Breast epithelium (tissue), 4 donors: Measurements from ENCODE around the gene SHISA5. TPM values are rescaled to one million over a fixed set of nuclear protein-coding genes. Genes with fewer than 3 reads are reported as not detected.

Experiments
- DNase-seq, 2 donors: peaks; one replicate each; pipeline ENCODE4 v3.0.0-alpha.2; 2019; ENCODE audit warnings: low spot score in 2 of 2
- H3K27ac ChIP-seq, 2 donors: fragments of 200-600 bp; sonication (generic) in 1 of 2; one replicate each; pipeline ENCODE4 v1.5.1; 2016 to 2019; ENCODE audit warnings: mild to moderate bottlenecking in 1 of 2
- H3K27me3 ChIP-seq, 2 donors: fragments of 200-600 bp; sonication (generic) in 1 of 2; one replicate each; pipeline versions ENCODE4 v1.5.1 to v1.6.0; 2017 to 2019; ENCODE audit warnings: control low read depth in 1 of 2, mild to moderate bottlenecking in 1 of 2
- H3K36me3 ChIP-seq: fragments of 200-600 bp; one replicate; pipeline ENCODE4 v1.5.1; 2019
- H3K4me1 ChIP-seq, 2 donors: fragments of 200-600 bp; sonication (generic); one replicate each; pipeline ENCODE4 v1.5.1; 2016 to 2019; ENCODE audit warnings: control low read depth in 1 of 2
- H3K4me3 ChIP-seq, 3 donors: fragments of 200-600 bp; sonication (generic); 1 replicate in 2 of 3; 2 replicates in 1 of 3; pipeline ENCODE4 v1.5.1; 2016 to 2019; ENCODE audit warnings: mild to moderate bottlenecking in 3 of 3, moderate library complexity in 2 of 3
- H3K9me3 ChIP-seq, 2 donors: fragments of 200-600 bp; sonication (generic) in 1 of 2; one replicate each; pipeline ENCODE4 v1.5.1; 2016 to 2019; ENCODE audit warnings: control low read depth in 1 of 2
- POLR2A ChIP-seq: fragments of 450-650 bp; IDR thresholded peaks from one replicate; pipeline ENCODE4 v1.6.1; 2016; ENCODE audit warnings: antibody characterized with exemption, mild to moderate bottlenecking, moderate library complexity
- POLR2AphosphoS5 ChIP-seq, 3 donors: sonication (generic); formaldehyde crosslinking; IDR thresholded peaks; one replicate each; pipeline ENCODE4 v1.6.1; 2017; ENCODE audit warnings: antibody characterized with exemption in 3 of 3
- intact Hi-C: fragments of 100-400 bp; cut with DNase I; formaldehyde crosslinking; loops from one replicate; pipeline ENCODE4 v1.15.1; 2023; ENCODE audit warnings: low total_unique reads
- total RNA-seq, 3 donors: library from RNA; depleted of rRNA; stranded (reverse); fragments of >200 nt; gene quantifications; one replicate each; pipeline ENCODE4 v1.1.0, GENCODE V29; 2016
- TF ChIP-seq, protein P1 (sequence below), 3 donors: fragments of 450-650 bp; IDR thresholded peaks; one replicate each; pipeline ENCODE4 v1.5.1; 2016 to 2017; ENCODE audit warnings: antibody characterized with exemption in 3 of 3, mild to moderate bottlenecking in 3 of 3, moderate library complexity in 3 of 3

Gene SHISA5
- total RNA-seq, 3 donors from 2014 or later: 65.6 to 90.1 (median 77.0) TPM

DNA sequence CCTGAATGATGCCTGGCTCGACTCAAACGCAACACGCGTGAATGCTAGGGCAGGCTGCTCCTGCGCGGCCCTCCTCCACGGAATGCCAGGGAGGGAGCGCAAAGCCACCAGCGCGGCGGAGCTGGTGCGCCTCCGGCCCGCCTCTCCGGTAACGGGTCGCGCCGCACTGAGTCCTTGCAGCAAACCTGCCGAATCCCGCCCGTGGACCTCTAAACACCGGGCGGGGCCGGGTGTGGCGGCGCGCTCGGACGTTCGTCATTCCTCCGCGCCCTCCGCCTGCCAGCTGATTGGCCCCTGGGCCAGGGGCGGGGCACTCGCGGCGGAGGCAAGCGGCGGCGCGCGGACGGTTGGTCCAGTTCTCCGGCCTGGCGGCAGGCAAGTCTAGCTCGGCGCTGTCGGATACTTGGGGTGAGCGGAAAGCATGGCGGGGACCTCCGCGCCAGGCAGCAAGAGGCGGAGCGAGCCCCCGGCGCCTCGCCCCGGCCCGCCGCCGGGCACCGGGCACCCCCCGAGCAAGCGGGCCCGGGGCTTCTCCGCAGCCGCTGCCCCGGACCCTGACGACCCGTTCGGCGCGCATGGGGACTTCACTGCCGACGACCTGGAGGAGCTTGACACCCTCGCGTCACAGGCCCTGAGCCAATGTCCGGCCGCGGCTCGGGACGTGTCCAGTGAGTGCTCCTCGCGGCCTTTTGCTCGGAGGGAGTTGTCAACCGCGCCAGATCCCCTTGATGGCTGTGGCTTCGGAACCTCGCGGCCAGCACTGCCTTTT is 57.4 kb downstream of the SHISA5 start, which contains the start of gene ATRIP:
TSS of gene ATRIP (plus strand) at position 313 of the 769 bp plus-strand sequence. CDS start at position 422, 109 bp downstream.
- H3K4me1 ChIP-seq: peaks cover 5 to 6% of the 10 kb centered on the region in 2 donors
- no peaks in the 10 kb centered on the region for H3K27me3 ChIP-seq
- peak within 1 kb of the TSS; percentile 64 to 96 (median 91) for H3K4me3 ChIP-seq
- TF ChIP-seq POLR2A (no peak), POLR2AphosphoS5 (IDR thresholded peaks at IDR 0.05) (peak; percentile 81 to 89 (median 88))
- TF ChIP-seq, protein P1, sequence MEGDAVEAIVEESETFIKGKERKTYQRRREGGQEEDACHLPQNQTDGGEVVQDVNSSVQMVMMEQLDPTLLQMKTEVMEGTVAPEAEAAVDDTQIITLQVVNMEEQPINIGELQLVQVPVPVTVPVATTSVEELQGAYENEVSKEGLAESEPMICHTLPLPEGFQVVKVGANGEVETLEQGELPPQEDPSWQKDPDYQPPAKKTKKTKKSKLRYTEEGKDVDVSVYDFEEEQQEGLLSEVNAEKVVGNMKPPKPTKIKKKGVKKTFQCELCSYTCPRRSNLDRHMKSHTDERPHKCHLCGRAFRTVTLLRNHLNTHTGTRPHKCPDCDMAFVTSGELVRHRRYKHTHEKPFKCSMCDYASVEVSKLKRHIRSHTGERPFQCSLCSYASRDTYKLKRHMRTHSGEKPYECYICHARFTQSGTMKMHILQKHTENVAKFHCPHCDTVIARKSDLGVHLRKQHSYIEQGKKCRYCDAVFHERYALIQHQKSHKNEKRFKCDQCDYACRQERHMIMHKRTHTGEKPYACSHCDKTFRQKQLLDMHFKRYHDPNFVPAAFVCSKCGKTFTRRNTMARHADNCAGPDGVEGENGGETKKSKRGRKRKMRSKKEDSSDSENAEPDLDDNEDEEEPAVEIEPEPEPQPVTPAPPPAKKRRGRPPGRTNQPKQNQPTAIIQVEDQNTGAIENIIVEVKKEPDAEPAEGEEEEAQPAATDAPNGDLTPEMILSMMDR (IDR thresholded peaks at IDR 0.05): peak in 1 of 3 donors; percentile 9
- intact Hi-C loops: no loop called here
- peak within 1 kb of the TSS; percentile 92 to 94 for H3K27ac ChIP-seq
- H3K36me3 ChIP-seq: no peaks in the 10 kb centered on the region
- no peaks in the 10 kb centered on the region for H3K9me3 ChIP-seq
- peak; percentile 87 to 91 for DNase-seq

- H3K9me3 ChIP-seq: no peaks in the 10 kb centered on the region
- no peak for TF ChIP-seq POLR2AphosphoS5 (IDR thresholded peaks at IDR 0.05)
- no peak for TF ChIP-seq POLR2A
- TF ChIP-seq, protein P1 (IDR thresholded peaks at IDR 0.05): no peak
- intact Hi-C loops: no loop called here
Observed at GRCh38 chr3:48446043-48446424, 57.9 kb downstream of the SHISA5 start.

GRCh38 chr3:48445277-48445882 is 58.6 kb downstream of the SHISA5 start:
- Histone ChIP-seq H3K9me3 (no peaks in the 10 kb centered on the region), H3K27ac (no peak overlapping the region), H3K36me3 (no peaks in the 10 kb centered on the region), H3K27me3 (no peaks in the 10 kb centered on the region), H3K4me1 (peaks cover 7 to 9% of the 10 kb centered on the region in 2 donors), H3K4me3 (peak overlapping the region in 1 of 3 donors; percentile 91)
- no peak for TF ChIP-seq POLR2AphosphoS5 (IDR thresholded peaks at IDR 0.05)
- TF ChIP-seq, protein P1 (IDR thresholded peaks at IDR 0.05): no peak
- TF ChIP-seq POLR2A: no peak
- no peak for DNase-seq
- intact Hi-C loops: no loop called here

More at GRCh38 chr3:48446043-48446424, 57.9 kb downstream of the SHISA5 start:
- Histone ChIP-seq H3K36me3 (no peaks in the 10 kb centered on the region), H3K4me3 (peak overlapping the region; percentile 64 to 96 (median 91)), H3K4me1 (peaks cover 7 to 9% of the 10 kb centered on the region in 2 donors), H3K27me3 (no peaks in the 10 kb centered on the region), H3K27ac (peak overlapping the region; percentile 92 to 94)
- DNase-seq: no peak

- Histone ChIP-seq H3K27me3 (no peaks in the 10 kb centered on the region), H3K27ac (peak overlapping the region in 1 of 2 donors; percentile 94), H3K4me1 (peaks cover 7 to 9% of the 10 kb centered on the region in 2 donors), H3K4me3 (peak overlapping the region in 1 of 3 donors; percentile 75), H3K36me3 (no peaks in the 10 kb centered on the region), H3K9me3 (no peaks in the 10 kb centered on the region)
- TF ChIP-seq POLR2AphosphoS5 (IDR thresholded peaks at IDR 0.05) (no peak), POLR2A (no peak)
- TF ChIP-seq, protein P1 (IDR thresholded peaks at IDR 0.05): no peak
- DNase-seq: no peak
- intact Hi-C loops: no loop called here
Observed at GRCh38 chr3:48441940-48442339, 62.0 kb downstream of the SHISA5 start.

DNA sequence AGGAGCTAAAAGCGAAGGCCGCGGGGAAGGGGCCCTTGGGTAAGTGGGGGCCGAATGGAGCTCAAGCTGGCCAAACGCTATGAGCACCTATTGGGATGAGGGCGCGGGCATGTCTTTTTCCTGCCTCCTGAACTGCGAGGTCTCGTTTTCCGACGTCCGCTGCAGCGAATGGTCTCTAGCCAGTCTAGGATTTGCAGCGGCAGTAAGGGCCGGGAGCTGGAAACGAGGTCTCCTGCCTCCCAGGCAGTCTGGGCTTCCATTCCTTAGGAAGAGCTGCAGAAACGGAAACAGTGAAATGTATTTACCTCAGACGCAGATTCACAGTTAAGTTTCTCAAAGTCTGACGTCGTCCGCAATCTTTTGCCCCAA is 63.4 kb downstream of the SHISA5 start:
- DNase-seq: no peak
- no peaks in the 10 kb centered on the region for H3K27me3 ChIP-seq
- H3K4me3 ChIP-seq: peak overlapping the region; percentile 72 to 92 (median 75)
- H3K36me3 ChIP-seq: no peaks in the 10 kb centered on the region
- intact Hi-C loops: no loop called here
- TF ChIP-seq, protein P1 (IDR thresholded peaks at IDR 0.05): no peak
- TF ChIP-seq POLR2A (no peak), POLR2AphosphoS5 (IDR thresholded peaks at IDR 0.05) (no peak)
- H3K4me1 ChIP-seq: peaks cover 4 to 9% of the 10 kb centered on the region in 2 donors
- H3K27ac ChIP-seq: peak overlapping the region; percentile 94
- no peaks in the 10 kb centered on the region for H3K9me3 ChIP-seq
